Activated B cell treated with CpG ODN at 0.5 μM for 24 hours (primary cell): ENCODE results near the gene NSD1. TPM values are rescaled to one million over a fixed set of nuclear protein-coding genes. Genes with fewer than 3 reads are reported as not detected.
"Not testable (repeated sequence)": the region's sequence is repeated elsewhere in the genome, so short reads cannot be mapped to it uniquely, and the experiment has no call there.

Source experiments
- ATAC-seq: fragments of 200-7000 bp; cut with Tn5 transposase; one replicate; pipeline ENCODE4 v1.10.0; 2021; ENCODE audit warnings: low read depth, mild to moderate bottlenecking, moderate library complexity
- CTCF ChIA-PET: fragments of 350-600 bp; sonication (Branson Sonifier 250); formaldehyde crosslinking; loops from one replicate; lab custom pipeline; 2021; ENCODE audit warnings: antibody characterized with exemption; lab: Charles Lee
- POLR2A ChIA-PET: fragments of 350-600 bp; sonication (Branson Sonifier 250); formaldehyde crosslinking; loops from one replicate; lab custom pipeline; 2021; ENCODE audit warnings: antibody characterized with exemption; lab: Charles Lee
- DNase-seq: peaks from one replicate; pipeline ENCODE4 v3.0.0; 2022
- H3K27ac Mint-ChIP-seq: one replicate; pipeline ENCODE4 v1.8.0; 2020; ENCODE audit warnings: mixed read lengths
- H3K27me3 Mint-ChIP-seq: one replicate; pipeline ENCODE4 v1.8.0; 2021; ENCODE audit warnings: mixed read lengths
- H3K36me3 Mint-ChIP-seq: one replicate; pipeline ENCODE4 v1.8.0; 2021; ENCODE audit warnings: low read depth, mixed read lengths
- H3K4me1 Mint-ChIP-seq: one replicate; pipeline ENCODE4 v1.8.0; 2021; ENCODE audit warnings: mixed read lengths
- H3K4me3 Mint-ChIP-seq: one replicate; pipeline ENCODE4 v1.8.0; 2020; ENCODE audit warnings: mild to moderate bottlenecking, mixed read lengths
- H3K9me3 Mint-ChIP-seq: one replicate; pipeline ENCODE4 v1.8.0; 2020; ENCODE audit warnings: mixed read lengths
- intact Hi-C: fragments of 100-400 bp; cut with micrococcal nuclease; formaldehyde crosslinking; loops from one replicate; pipeline ENCODE4 v1.15.1; 2024
- total RNA-seq: library from RNA; stranded (reverse); gene quantifications from 2 replicates; pipeline ENCODE4 v1.2.3, GENCODE V29; 2022
- TF ChIP-seq, protein P1 (sequence below): fragments of 200-600 bp; IDR thresholded peaks from one replicate; pipeline ENCODE4 v1.8.0; 2022; ENCODE audit warnings: antibody characterized with exemption, mild to moderate bottlenecking

NSD1 gene
- total RNA-seq, 1 donor from 2014 or later = 108 TPM

DNA sequence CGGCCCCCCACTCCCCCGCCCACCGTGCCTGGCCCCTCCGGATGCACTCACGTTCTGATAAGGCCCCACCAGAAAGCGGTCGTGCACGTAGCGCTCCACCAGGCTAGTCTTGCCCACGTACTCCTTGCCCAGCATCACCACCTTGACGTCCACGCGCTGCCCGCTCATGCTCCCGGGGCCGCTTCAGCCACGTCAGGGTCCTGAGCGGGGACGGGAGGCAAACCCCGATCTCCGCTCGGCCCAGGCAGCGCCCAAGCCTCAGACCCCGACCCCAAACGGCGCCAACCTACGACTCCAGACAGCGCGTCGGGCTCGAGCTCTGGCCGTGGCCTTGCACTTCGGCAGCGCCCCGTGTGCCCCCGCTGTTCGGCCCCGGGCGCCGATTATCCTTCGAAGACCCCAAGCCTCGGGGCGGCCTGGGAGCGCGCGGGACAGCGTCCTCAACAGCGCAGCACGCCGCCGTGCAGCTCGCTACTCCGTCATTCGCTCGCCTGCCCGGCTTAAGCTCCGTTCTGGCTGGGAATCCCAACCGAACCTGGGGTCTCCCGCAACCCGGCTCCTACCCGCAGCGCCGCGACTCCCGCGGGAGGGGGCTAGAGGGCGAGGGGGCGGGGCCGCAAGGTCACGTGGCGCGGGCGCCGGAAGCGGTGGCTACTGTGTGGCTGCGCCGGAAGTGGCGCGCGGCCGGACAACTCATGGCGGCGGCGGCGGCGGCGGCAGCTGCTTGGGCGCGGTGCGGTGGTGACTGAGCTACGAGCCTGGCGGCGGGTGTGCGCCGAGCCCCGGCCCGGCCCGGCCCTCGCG lies 169.8 kb downstream of the NSD1 start, which contains the start of the genes PRELID1 and RAB24:
Gene PRELID1 (plus strand): TSS at position 679 of the 804 bp plus-strand sequence. CDS start 187 bp downstream, outside the sequence.
Gene RAB24 (minus strand): TSS at position 599 of the 804 bp plus-strand sequence. CDS start 431 bp downstream, at position 168.
- CTCF ChIA-PET = interaction anchor here (1.0 to 1.3 kb wide), 2 partner anchors 190 to 204 kb away, joined by 3 to 4 read pairs; no protein-coding TSS in a partner anchor
- intact Hi-C loops = loop anchor here (1.0 to 5.0 kb wide), 6 partner anchors 9 to 916 kb away; partner anchors contain the start of genes HIGD2A, NOP16, NSD1 and RGS14
- TF ChIP-seq, protein P1, sequence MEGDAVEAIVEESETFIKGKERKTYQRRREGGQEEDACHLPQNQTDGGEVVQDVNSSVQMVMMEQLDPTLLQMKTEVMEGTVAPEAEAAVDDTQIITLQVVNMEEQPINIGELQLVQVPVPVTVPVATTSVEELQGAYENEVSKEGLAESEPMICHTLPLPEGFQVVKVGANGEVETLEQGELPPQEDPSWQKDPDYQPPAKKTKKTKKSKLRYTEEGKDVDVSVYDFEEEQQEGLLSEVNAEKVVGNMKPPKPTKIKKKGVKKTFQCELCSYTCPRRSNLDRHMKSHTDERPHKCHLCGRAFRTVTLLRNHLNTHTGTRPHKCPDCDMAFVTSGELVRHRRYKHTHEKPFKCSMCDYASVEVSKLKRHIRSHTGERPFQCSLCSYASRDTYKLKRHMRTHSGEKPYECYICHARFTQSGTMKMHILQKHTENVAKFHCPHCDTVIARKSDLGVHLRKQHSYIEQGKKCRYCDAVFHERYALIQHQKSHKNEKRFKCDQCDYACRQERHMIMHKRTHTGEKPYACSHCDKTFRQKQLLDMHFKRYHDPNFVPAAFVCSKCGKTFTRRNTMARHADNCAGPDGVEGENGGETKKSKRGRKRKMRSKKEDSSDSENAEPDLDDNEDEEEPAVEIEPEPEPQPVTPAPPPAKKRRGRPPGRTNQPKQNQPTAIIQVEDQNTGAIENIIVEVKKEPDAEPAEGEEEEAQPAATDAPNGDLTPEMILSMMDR = no peak
- Mint-ChIP-seq H3K27me3 (no peaks in the 10 kb centered on the region), H3K36me3 (peaks cover 25% of the 10 kb centered on the region), H3K27ac (peak within 1 kb of the TSS; percentile 89), H3K9me3 (no peaks in the 10 kb centered on the region), H3K4me3 (peak within 1 kb of the TSS; percentile 90), H3K4me1 (peaks cover 75% of the 10 kb centered on the region)
- POLR2A ChIA-PET = interaction anchor here (0.7 to 3.0 kb wide), 4 partner anchors 13 to 169 kb away, joined by 3 to 21 read pairs (median 6); partner anchors contain the start of genes LMAN2 and RGS14
- DNase-seq (peak; percentile 93), ATAC-seq (peak; percentile 41)

DNA sequence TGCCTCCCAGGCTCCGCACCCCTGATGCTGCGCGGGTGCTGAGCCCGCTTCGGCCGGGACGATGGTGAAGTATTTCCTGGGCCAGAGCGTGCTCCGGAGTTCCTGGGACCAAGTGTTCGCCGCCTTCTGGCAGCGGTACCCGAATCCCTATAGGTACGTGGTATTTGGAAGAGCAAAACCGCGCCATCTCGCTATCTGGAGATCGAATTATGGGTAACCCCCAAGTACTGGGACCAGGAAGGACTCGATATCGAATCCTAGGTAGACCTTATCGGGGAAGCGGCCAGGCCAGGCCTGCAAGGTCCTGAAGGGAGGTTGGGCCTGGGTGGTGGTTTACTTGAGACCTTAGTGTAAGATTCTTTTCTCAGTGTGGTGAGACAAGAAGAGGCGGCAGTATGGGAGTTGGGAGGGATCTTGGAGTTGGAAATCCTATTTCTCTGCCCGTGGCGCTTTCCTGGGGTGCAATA lies 170.4 kb downstream of the NSD1 start:
- ChIA-PET POLR2A (interaction anchor here (0.7 to 3.0 kb wide), 4 partner anchors 14 to 170 kb away, joined by 3 to 21 read pairs (median 6); partner anchors contain the start of genes LMAN2 and RGS14), CTCF (interaction anchor here (1.0 kb wide), 1 partner anchor 204 kb away, joined by 3 read pairs; no protein-coding TSS in a partner anchor)
- no peak for ATAC-seq
- Mint-ChIP-seq H3K4me1 (peaks cover 70% of the 10 kb centered on the region), H3K9me3 (no peaks in the 10 kb centered on the region), H3K27me3 (no peaks in the 10 kb centered on the region), H3K4me3 (peak overlapping the region; percentile 90), H3K27ac (peak overlapping the region; percentile 80), H3K36me3 (peaks cover 25% of the 10 kb centered on the region)
- intact Hi-C loops = loop anchor here (1.0 to 5.0 kb wide), 6 partner anchors 8 to 917 kb away; partner anchors contain the start of genes HIGD2A, NOP16, NSD1 and RGS14
- TF ChIP-seq, protein P1 = no peak
- DNase-seq = no peak

DNA sequence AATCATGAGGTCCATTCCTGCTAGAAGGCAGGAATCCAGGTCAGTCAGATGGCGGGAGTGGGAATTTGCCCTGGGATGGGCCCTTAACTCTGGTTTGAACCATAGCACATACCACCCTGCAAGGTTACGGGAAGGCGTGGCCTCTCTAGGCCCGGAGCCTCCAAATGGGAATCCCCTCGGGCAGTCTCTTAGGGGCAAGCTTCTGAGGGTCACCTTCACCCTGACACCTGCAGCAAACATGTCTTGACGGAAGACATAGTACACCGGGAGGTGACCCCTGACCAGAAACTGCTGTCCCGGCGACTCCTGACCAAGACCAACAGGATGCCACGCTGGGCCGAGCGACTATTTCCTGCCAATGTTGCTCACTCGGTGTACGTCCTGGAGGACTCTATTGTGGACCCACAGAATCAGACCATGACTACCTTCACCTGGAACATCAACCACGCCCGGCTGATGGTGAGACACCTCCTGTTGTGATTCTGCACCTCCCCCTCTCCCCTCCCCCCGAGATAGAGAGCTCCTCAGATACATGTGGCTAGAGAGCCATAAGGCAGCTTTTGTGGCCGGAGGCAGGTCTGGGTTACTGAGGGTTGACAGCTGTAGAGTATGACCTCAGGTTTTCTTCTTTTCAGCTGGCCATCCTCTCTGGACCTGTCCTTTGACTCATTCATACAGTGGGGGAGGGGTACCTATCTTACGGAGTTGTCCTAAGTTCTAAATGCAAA lies 171.0 kb downstream of the NSD1 start:
- intact Hi-C loops = loop anchor here (5.0 kb wide), 3 partner anchors 297 to 917 kb away; partner anchors contain the start of genes HIGD2A, NOP16, RNF44 and UIMC1
- no peak for DNase-seq
- Mint-ChIP-seq H3K27me3 (no peaks in the 10 kb centered on the region), H3K4me1 (peaks cover 70% of the 10 kb centered on the region), H3K36me3 (peaks cover 25% of the 10 kb centered on the region), H3K27ac (peak overlapping the region; percentile 80), H3K4me3 (peak overlapping the region; percentile 90), H3K9me3 (no peaks in the 10 kb centered on the region)
- ChIA-PET CTCF (no interaction called here), POLR2A (interaction anchor here (0.6 to 1.0 kb wide), 2 partner anchors 121 to 175 kb away, joined by 3 read pairs; no protein-coding TSS in a partner anchor)
- TF ChIP-seq, protein P1 = no peak
- ATAC-seq = no peak

DNA sequence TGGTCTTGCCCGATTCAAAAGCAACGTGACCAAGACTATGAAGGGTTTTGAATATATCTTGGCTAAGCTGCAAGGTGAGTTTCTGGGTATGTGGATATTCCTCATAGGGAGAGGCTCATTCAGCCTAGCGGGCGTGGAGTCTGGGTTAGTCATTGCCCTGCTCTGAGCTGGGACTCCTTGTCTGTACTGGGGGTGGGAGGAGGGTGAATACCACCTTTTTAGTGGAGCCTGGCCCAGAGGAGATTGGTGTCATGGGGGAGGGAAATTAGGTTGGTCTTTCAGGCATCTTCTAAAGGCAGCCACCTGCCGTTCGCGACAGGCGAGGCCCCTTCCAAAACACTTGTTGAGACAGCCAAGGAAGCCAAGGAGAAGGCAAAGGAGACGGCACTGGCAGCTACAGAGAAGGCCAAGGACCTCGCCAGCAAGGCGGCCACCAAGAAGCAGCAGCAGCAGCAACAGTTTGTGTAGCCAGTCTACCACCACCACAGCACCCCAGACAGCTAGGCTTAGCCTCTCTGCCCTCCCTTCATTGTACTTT lies 172.6 kb downstream of the NSD1 start:
- POLR2A ChIA-PET = not testable (repeated sequence)

More for the DNA sequence above, 172.6 kb downstream of the NSD1 start:
- CTCF ChIA-PET, H3K27me3 Mint-ChIP-seq, H3K9me3 Mint-ChIP-seq, intact Hi-C loops, H3K27ac Mint-ChIP-seq, ATAC-seq, DNase-seq: not testable (repeated sequence)
- Mint-ChIP-seq H3K36me3 (peaks cover 25% of the 10 kb centered on the region), H3K4me3 (peak overlapping the region; percentile 19), H3K4me1 (peaks cover 71% of the 10 kb centered on the region)
